Kidney (tissue), 14 donors: Measurements from ENCODE around the gene LRRC8C. TPM values are rescaled to one million over a fixed set of nuclear protein-coding genes. Genes with fewer than 3 reads are reported as not detected.

Source experiments
- DNase-seq, 5 donors: peaks; one replicate each; pipeline ENCODE4 v3.0.0-alpha.2; 2013 to 2020
- FAIRE-seq: peaks from 2 replicates; lab custom pipeline; 2012; peaks lifted over from hg19 to GRCh38; lab: Jason Lieb, UNC
- H3K27ac ChIP-seq, 2 donors: one replicate each; pipeline ENCODE4 v1.7.0; 2013; ENCODE audit warnings: low read depth in 2 of 2, low read length in 2 of 2, inconsistent platforms in 1 of 2
- H3K27me3 ChIP-seq: one replicate; pipeline ENCODE4 v1.7.1; 2013; ENCODE audit warnings: low read length, inconsistent platforms; ENCODE audit not compliant: control insufficient read depth, insufficient read depth
- H3K36me3 ChIP-seq, 3 donors: one replicate each; pipeline versions ENCODE4 v1.7.0 to v1.7.1; 2013; ENCODE audit warnings: low read length in 3 of 3, control low read depth in 1 of 3, inconsistent platforms in 1 of 3; ENCODE audit not compliant: insufficient read depth in 3 of 3, control insufficient read depth in 2 of 3
- H3K4me1 ChIP-seq, 3 donors: one replicate each; pipeline versions ENCODE4 v1.7.0 to v1.7.1; 2013; ENCODE audit warnings: low read length in 3 of 3, inconsistent platforms in 1 of 3, low read depth in 1 of 3; ENCODE audit not compliant: control insufficient read depth in 2 of 3, insufficient read depth in 2 of 3
- H3K4me3 ChIP-seq, 3 donors: one replicate each; pipeline versions ENCODE4 v1.7.0 to v1.8.1; 2013; ENCODE audit warnings: low read length in 3 of 3, control low read depth in 1 of 3, inconsistent platforms in 1 of 3
- H3K9ac ChIP-seq, 3 donors: one replicate each; pipeline versions ENCODE4 v1.7.0 to v1.7.1; 2013; ENCODE audit warnings: low read length in 3 of 3, control low read depth in 1 of 3, inconsistent platforms in 1 of 3
- H3K9me3 ChIP-seq, 3 donors: one replicate each; pipeline versions ENCODE4 v1.7.0 to v1.7.1; 2013; ENCODE audit warnings: low read length in 3 of 3, control low read depth in 1 of 3, inconsistent platforms in 1 of 3; ENCODE audit not compliant: control insufficient read depth in 2 of 3, insufficient read depth in 1 of 3
- CTCF ChIP-seq: IDR thresholded peaks from 3 replicates; pipeline ENCODE4 v1.5.1; 2012; ENCODE audit warnings: mild to moderate bottlenecking, moderate library complexity, borderline replicate concordance; ENCODE audit not compliant: insufficient read depth; ENCODE audit errors: extremely low read depth
- intact Hi-C: fragments of 100-400 bp; cut with DNase I; formaldehyde crosslinking; loops from one replicate; pipeline ENCODE4 v1.11.1; 2022
- polyA plus RNA-seq: library from polyadenylated mRNA; stranded (reverse); fragments of 350-450 nt; fragmentation: Illumina TruSeq; extraction: RNeasy Lipid Tissue Mini Kit (QIAGEN cat#74804); gene quantifications from one replicate; pipeline ENCODE4 v1.2.3, GENCODE V29; 2014; ENCODE audit warnings: low read depth, low replicate concordance; ENCODE audit not compliant: insufficient read depth
- total RNA-seq: library from RNA; stranded (reverse); fragmentation: NEBNext Ultra II Directional; extraction: Animal tissue kit (Norgen Biotek cat#: 25700); gene quantifications from one replicate; pipeline ENCODE4 v1.2.1, GENCODE V29; 2021
- donor health status: control.
- donor health status: control.
- donor health status: control.
- donor health status: control.
- donor health status: control.
- donor health status: DM: yes; HTN: yes; CAD: no.
- donor health status: Normal renal cell carcinoma (clear cell type).

Gene LRRC8C
- total and polyA plus RNA-seq, 2 donors from 2014 or later, result 2.6 to 12.7 TPM

- no peak for TF ChIP-seq CTCF
- no peak for FAIRE-seq
- Histone ChIP-seq H3K36me3 (no peaks in the 10 kb centered on the region), H3K4me3 (no peak overlapping the region), H3K9me3 (no peaks in the 10 kb centered on the region), H3K27ac (no peak overlapping the region), H3K9ac (no peak overlapping the region), H3K4me1 (no peaks in the 10 kb centered on the region), H3K27me3 (no peaks in the 10 kb centered on the region)
- no peak for DNase-seq
- intact Hi-C loops, result no loop called here
These were observed 102.6 kb downstream of the LRRC8C start for GRCh38 chr1:89735479-89735878.

- Histone ChIP-seq H3K9ac (no peak overlapping the region), H3K27ac (no peak overlapping the region), H3K36me3 (no peaks in the 10 kb centered on the region), H3K27me3 (no peaks in the 10 kb centered on the region), H3K4me3 (no peak overlapping the region), H3K9me3 (no peaks in the 10 kb centered on the region), H3K4me1 (no peaks in the 10 kb centered on the region)
- DNase-seq (no peak), FAIRE-seq (no peak)
- no peak for TF ChIP-seq CTCF
- intact Hi-C loops, result no loop called here
These were observed 104.2 kb downstream of the LRRC8C start for GRCh38 chr1:89736937-89737733.

GRCh38 chr1:89737985-89738510 is 105.1 kb downstream of the LRRC8C start:
- H3K9me3 ChIP-seq, result no peaks in the 10 kb centered on the region
- H3K27ac ChIP-seq, result no peak overlapping the region
- H3K27me3 ChIP-seq, result no peaks in the 10 kb centered on the region
- H3K36me3 ChIP-seq, result no peaks in the 10 kb centered on the region
- no peak overlapping the region for H3K9ac ChIP-seq
- no peak for TF ChIP-seq CTCF
- intact Hi-C loops, result no loop called here
- DNase-seq (no peak), FAIRE-seq (no peak)
- no peak overlapping the region for H3K4me3 ChIP-seq
- no peaks in the 10 kb centered on the region for H3K4me1 ChIP-seq
